Kidney (tissue), 14 donors: ENCODE results near the gene RGR. TPM values are rescaled to one million over a fixed set of nuclear protein-coding genes. Genes with fewer than 3 reads are reported as not detected.

Experiments
- DNase-seq, 5 donors: peaks; one replicate each; pipeline ENCODE4 v3.0.0-alpha.2; 2013 to 2020
- FAIRE-seq: peaks from 2 replicates; lab custom pipeline; 2012; peaks lifted over from hg19 to GRCh38; lab: Jason Lieb, UNC
- H3K27ac ChIP-seq, 2 donors: one replicate each; pipeline ENCODE4 v1.7.0; 2013; ENCODE audit warnings: low read depth in 2 of 2, low read length in 2 of 2, inconsistent platforms in 1 of 2
- H3K27me3 ChIP-seq: one replicate; pipeline ENCODE4 v1.7.1; 2013; ENCODE audit warnings: low read length, inconsistent platforms; ENCODE audit not compliant: control insufficient read depth, insufficient read depth
- H3K36me3 ChIP-seq, 3 donors: one replicate each; pipeline versions ENCODE4 v1.7.0 to v1.7.1; 2013; ENCODE audit warnings: low read length in 3 of 3, control low read depth in 1 of 3, inconsistent platforms in 1 of 3; ENCODE audit not compliant: insufficient read depth in 3 of 3, control insufficient read depth in 2 of 3
- H3K4me1 ChIP-seq, 3 donors: one replicate each; pipeline versions ENCODE4 v1.7.0 to v1.7.1; 2013; ENCODE audit warnings: low read length in 3 of 3, inconsistent platforms in 1 of 3, low read depth in 1 of 3; ENCODE audit not compliant: control insufficient read depth in 2 of 3, insufficient read depth in 2 of 3
- H3K4me3 ChIP-seq, 3 donors: one replicate each; pipeline versions ENCODE4 v1.7.0 to v1.8.1; 2013; ENCODE audit warnings: low read length in 3 of 3, control low read depth in 1 of 3, inconsistent platforms in 1 of 3
- H3K9ac ChIP-seq, 3 donors: one replicate each; pipeline versions ENCODE4 v1.7.0 to v1.7.1; 2013; ENCODE audit warnings: low read length in 3 of 3, control low read depth in 1 of 3, inconsistent platforms in 1 of 3
- H3K9me3 ChIP-seq, 3 donors: one replicate each; pipeline versions ENCODE4 v1.7.0 to v1.7.1; 2013; ENCODE audit warnings: low read length in 3 of 3, control low read depth in 1 of 3, inconsistent platforms in 1 of 3; ENCODE audit not compliant: control insufficient read depth in 2 of 3, insufficient read depth in 1 of 3
- intact Hi-C: fragments of 100-400 bp; cut with DNase I; formaldehyde crosslinking; loops from one replicate; pipeline ENCODE4 v1.11.1; 2022
- polyA plus RNA-seq: library from polyadenylated mRNA; stranded (reverse); fragments of 350-450 nt; fragmentation: Illumina TruSeq; extraction: RNeasy Lipid Tissue Mini Kit (QIAGEN cat#74804); gene quantifications from one replicate; pipeline ENCODE4 v1.2.3, GENCODE V29; 2014; ENCODE audit warnings: low read depth, low replicate concordance; ENCODE audit not compliant: insufficient read depth
- total RNA-seq: library from RNA; stranded (reverse); fragmentation: NEBNext Ultra II Directional; extraction: Animal tissue kit (Norgen Biotek cat#: 25700); gene quantifications from one replicate; pipeline ENCODE4 v1.2.1, GENCODE V29; 2021
- TF ChIP-seq, protein P1 (sequence below): IDR thresholded peaks from 3 replicates; pipeline ENCODE4 v1.5.1; 2012; ENCODE audit warnings: mild to moderate bottlenecking, moderate library complexity, borderline replicate concordance; ENCODE audit not compliant: insufficient read depth; ENCODE audit errors: extremely low read depth
- donor health status: control.
- donor health status: control.
- donor health status: control.
- donor health status: control.
- donor health status: control.
- donor health status: DM: yes; HTN: yes; CAD: no.
- donor health status: Normal renal cell carcinoma (clear cell type).

The RGR gene
- total and polyA plus RNA-seq, 2 donors from 2014 or later, result not detected

DNA sequence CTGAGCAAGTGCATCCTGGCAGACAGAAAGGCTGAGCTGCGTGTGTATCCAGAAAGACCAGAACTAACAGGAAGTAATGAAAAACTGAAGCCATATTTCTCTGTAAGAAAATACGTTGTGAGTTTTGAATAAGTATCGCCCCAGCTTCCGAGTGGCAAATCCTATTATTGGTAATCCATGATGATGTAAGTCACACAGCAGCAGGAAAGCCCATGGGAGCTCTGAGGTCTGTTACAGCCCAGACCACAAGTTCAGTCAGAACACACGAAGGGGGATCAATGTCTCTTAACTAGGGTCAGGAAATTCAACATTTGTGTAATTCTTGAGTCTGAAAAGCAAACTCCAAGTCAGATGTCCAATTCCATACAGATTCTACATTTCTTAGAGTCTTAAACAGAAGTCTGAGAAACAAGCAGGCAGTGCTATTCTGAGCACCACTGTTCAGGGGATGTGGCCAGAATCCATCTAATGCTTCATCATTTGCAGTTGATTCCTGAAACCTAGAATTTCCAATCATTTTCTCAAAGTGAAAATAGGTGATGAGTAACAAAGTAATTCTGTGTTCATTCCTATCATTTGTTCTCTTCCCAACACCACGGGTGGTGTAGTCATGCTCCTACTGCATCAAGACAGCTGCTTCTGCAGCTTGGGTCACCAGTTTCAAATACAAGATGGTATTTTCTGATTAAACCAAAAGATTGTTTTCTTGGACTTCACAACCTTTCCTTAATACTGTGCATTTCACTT lies 19.3 kb upstream of the RGR start, which contains the start of gene LRIT2:
TSS of gene LRIT2 (minus strand) at position 118 of the 747 bp plus-strand sequence. CDS start at position 94, 24 bp downstream.
- H3K27me3 ChIP-seq, result no peaks in the 10 kb centered on the region
- H3K27ac ChIP-seq, result no peak within 1 kb of the TSS
- no peaks in the 10 kb centered on the region for H3K4me1 ChIP-seq
- H3K9me3 ChIP-seq, result no peaks in the 10 kb centered on the region
- intact Hi-C loops, result no loop called here
- DNase-seq (no peak), FAIRE-seq (no peak)
- H3K4me3 ChIP-seq, result no peak within 1 kb of the TSS
- TF ChIP-seq, protein P1, sequence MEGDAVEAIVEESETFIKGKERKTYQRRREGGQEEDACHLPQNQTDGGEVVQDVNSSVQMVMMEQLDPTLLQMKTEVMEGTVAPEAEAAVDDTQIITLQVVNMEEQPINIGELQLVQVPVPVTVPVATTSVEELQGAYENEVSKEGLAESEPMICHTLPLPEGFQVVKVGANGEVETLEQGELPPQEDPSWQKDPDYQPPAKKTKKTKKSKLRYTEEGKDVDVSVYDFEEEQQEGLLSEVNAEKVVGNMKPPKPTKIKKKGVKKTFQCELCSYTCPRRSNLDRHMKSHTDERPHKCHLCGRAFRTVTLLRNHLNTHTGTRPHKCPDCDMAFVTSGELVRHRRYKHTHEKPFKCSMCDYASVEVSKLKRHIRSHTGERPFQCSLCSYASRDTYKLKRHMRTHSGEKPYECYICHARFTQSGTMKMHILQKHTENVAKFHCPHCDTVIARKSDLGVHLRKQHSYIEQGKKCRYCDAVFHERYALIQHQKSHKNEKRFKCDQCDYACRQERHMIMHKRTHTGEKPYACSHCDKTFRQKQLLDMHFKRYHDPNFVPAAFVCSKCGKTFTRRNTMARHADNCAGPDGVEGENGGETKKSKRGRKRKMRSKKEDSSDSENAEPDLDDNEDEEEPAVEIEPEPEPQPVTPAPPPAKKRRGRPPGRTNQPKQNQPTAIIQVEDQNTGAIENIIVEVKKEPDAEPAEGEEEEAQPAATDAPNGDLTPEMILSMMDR, result no peak
- H3K9ac ChIP-seq, result no peak within 1 kb of the TSS
- H3K36me3 ChIP-seq, result no peaks in the 10 kb centered on the region

DNA sequence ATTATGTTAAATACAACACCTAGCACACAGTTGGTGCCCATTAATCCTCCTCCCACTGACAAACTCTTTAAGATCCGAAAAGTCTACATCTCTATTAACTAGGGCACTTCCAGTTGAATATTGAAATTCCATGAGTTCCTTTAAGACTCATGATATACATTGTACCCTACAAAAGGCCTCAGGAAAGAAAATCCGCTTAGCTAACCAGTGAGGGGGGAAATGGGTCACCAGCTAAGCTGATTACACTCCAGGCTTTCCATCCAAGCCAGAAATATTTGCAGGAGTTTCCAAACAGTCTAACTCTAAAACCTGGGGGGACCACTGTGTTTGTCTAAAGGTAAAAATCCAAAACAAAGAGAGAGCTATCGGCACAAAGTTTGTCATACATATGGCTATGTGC lies 18.2 kb upstream of the RGR start:
- FAIRE-seq (no peak), DNase-seq (no peak)
- Histone ChIP-seq H3K9ac (no peak overlapping the region), H3K36me3 (no peaks in the 10 kb centered on the region), H3K4me3 (no peak overlapping the region), H3K9me3 (no peaks in the 10 kb centered on the region), H3K27ac (no peak overlapping the region), H3K27me3 (no peaks in the 10 kb centered on the region), H3K4me1 (no peaks in the 10 kb centered on the region)
- TF ChIP-seq, protein P1, result no peak
- intact Hi-C loops, result no loop called here

DNA sequence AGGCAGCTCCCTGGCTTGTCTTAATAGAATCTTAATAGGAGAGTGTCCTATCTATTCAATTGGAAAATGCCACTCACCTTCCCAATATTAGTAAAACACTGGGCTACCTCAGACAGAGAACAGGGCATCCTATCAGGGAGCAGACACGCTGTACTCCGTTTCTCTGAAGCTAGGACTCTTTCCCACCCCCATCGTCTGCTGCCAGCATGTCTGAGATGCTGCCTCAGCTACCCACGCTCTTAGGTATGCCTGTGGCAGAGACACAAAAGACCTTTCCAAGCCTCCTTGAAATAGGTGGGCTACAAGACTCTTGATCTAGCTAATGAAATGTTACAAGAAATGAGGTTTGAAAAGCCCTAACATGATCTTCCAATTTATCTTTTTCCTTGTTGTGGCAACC lies 17.0 kb upstream of the RGR start:
- Histone ChIP-seq H3K27me3 (no peaks in the 10 kb centered on the region), H3K9me3 (no peaks in the 10 kb centered on the region), H3K4me3 (no peak overlapping the region), H3K36me3 (no peaks in the 10 kb centered on the region), H3K4me1 (no peaks in the 10 kb centered on the region), H3K9ac (no peak overlapping the region), H3K27ac (no peak overlapping the region)
- TF ChIP-seq, protein P1, result no peak
- FAIRE-seq (no peak), DNase-seq (no peak)
- intact Hi-C loops, result no loop called here
